H1 (cell line): ENCODE measurements around the gene RAB11FIP3. TPM values are rescaled to one million over a fixed set of nuclear protein-coding genes. Genes with fewer than 3 reads are reported as not detected.

Source experiments
- KDM4A ChIP-seq: IDR thresholded peaks from one replicate; pipeline ENCODE4 v1.7.1; 2012; ENCODE audit warnings: low read depth, mild to moderate bottlenecking, moderate library complexity, low read length, inconsistent platforms; ENCODE audit not compliant: severe bottlenecking
- PHF8 ChIP-seq: fragments of 200-600 bp; sonication (generic); conservative IDR thresholded peaks from 2 replicates; pipeline ENCODE4 v1.7.1; 2012; ENCODE audit warnings: low read depth, mild to moderate bottlenecking, inconsistent platforms, low read length, moderate library complexity
- RFX5 ChIP-seq: IDR thresholded peaks from 2 replicates; pipeline ENCODE4 v1.6.1; 2011; ENCODE audit warnings: low read depth, low read length, improper control_type of control experiment, borderline replicate concordance
- SAP30 ChIP-seq: fragments of 300-600 bp; sonication (generic); IDR thresholded peaks from 2 replicates; pipeline ENCODE4 v1.7.1; 2012; ENCODE audit warnings: low read length, moderate library complexity, mild to moderate bottlenecking, inconsistent platforms; ENCODE audit not compliant: insufficient read depth, insufficient replicate concordance
- polyA plus RNA-seq, 7 experiments: library from polyadenylated mRNA; depleted of rRNA in 3 of 7; stranded (reverse) in 5 of 7; unstranded in 2 of 7; fragments of >200 nt in 5 of 7; fragments of 200-250 nt in 2 of 7; gene quantifications; 1 replicate in 5 of 7; 2 replicates in 1 of 7; 4 replicates in 1 of 7; pipeline versions ENCODE4 v1.2.1 to v1.2.3, GENCODE V29; 2011 to 2013; ENCODE audit warnings: missing spikeins in 2 of 7, mixed read lengths in 2 of 7
- total RNA-seq: library from RNA; stranded (reverse); fragmentation: NEBNext Ultra II Directional; extraction: Animal tissue kit (Norgen Biotek cat#: 25700); gene quantifications from 2 replicates; pipeline ENCODE4 v1.2.1, GENCODE V29; 2021

The RAB11FIP3 gene
- total and polyA plus RNA-seq, 2 of the 8 experiments (the other 6 are each of a cell fraction or from before 2014, with no cell fraction given): 9.3 to 35.2 TPM

GRCh38 chr16:529012-529575, 103.6 kb downstream of the RAB11FIP3 start (continued):
- TF ChIP-seq SAP30: no peak
- no peak for TF ChIP-seq KDM4A
- no peak for TF ChIP-seq RFX5
- TF ChIP-seq PHF8: no peak
